Muscle of arm (tissue), 12 donors: ENCODE measurements around the gene INMT. TPM values are rescaled to one million over a fixed set of nuclear protein-coding genes. Genes with fewer than 3 reads are reported as not detected.

Source experiments
- DNase-seq: peaks from one replicate; pipeline ENCODE4 v3.0.0-alpha.2; 2013
- polyA plus RNA-seq, 12 donors: library from polyadenylated mRNA; unstranded; fragments of 120-200 nt; gene quantifications; one replicate each; pipeline ENCODE4 v1.2.1, GENCODE V29; 2013; ENCODE audit not compliant: insufficient read length in 12 of 12

The INMT gene
- polyA plus RNA-seq, 12 donors, result 2.8 to 11.9 (median 9.4) TPM; not detected in 1

GRCh38 chr7:30750010-30750409 lies 1.9 kb upstream of the INMT start:
- DNase-seq, result no peak

- DNase-seq, result peak; percentile 77
Measured at GRCh38 chr7:30750683-30751650, 968 bp upstream of the INMT start.

DNA sequence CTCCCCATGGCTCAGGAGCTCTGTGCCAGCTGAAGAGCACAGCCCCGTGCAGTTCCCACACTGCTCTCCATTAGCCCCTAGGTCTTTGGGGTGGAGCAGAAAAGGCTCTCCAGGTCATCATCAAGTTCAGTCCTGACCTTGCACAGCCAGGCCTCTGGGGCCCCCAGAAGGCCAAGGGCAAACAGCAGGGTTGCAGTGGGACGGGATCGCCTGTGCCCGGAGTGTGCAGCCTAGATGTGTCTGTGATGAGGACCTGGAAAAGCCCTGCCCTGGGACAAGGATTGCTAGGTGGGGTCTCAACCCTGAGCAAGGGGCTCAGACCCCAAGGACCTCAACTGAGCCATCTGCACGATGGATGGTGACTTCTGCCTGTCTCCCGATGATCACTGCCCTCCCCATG lies 549 bp downstream of the INMT start:
- DNase-seq, result no peak

DNA sequence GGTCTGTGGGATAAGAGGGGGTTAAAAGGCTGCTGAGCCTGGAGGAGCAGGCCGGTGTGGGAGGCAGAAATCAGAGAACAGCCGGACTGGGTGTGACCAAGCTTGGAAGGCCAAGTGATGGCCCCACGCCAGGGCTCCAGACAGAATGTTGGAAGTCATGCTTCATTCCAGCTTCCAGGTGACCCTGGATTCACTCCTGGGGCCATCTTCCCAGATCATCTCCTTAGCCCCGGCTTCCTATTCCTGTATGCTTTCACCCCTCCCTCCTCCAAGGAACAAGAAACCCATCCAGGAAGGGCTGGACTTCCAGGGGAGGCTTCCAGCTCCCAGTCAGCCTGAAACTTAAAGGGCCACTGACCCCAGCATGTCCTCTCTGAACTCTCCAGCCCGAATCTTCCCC lies 1.0 kb downstream of the INMT start:
- DNase-seq, result peak; percentile 97

DNA sequence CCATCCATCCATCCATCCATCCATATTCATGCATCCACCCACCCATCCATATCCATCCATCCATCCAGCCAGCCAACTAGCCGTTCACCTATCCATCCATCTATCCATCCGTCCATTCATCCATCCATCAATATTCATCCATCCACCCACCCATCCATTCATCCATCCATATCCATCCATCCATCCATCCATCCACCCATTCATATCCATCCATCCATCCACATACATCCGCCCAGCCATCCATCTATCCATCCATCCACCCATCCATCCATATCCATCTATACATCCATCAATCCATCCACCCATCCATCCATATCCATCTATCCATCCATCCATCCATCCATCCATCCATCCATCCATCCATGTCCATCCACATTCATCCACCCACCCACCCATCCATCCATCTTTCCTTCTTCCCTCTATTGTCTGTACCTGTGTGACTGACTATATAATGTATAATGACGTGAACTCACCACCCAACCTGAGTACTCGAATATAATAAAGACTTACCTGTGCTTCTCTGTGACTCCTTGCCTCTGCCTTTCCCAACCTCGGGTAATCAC lies 2.5 kb downstream of the INMT start:
- DNase-seq, result no peak

DNA sequence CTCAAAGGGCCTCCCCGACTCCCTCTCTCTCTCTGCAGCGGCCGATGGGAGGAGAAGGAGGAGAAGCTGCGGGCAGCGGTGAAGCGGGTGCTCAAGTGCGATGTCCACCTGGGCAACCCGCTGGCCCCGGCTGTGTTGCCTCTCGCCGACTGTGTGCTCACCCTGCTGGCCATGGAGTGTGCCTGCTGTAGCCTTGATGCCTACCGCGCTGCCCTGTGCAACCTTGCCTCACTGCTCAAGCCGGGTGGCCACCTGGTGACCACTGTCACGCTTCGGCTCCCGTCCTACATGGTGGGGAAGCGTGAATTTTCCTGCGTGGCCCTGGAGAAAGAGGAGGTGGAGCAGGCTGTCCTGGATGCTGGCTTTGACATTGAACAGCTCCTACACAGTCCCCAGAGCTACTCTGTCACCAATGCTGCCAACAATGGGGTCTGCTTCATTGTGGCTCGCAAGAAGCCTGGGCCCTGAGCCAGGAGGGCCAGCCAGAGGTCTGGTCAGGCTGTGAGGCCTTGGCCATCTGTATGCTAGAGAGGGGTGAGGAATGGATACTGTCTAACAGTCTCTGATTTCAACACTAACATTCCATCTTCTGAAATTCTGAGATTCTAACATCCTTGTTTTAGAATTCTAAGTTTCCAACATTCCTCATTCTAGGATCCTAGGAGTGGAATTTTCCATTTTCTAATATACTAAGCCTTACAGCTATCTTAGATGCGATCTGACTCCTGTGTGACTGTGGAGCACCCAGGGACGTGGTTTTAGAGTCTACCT lies 3.6 kb downstream of the INMT start:
- DNase-seq, result peak; percentile 67

DNA sequence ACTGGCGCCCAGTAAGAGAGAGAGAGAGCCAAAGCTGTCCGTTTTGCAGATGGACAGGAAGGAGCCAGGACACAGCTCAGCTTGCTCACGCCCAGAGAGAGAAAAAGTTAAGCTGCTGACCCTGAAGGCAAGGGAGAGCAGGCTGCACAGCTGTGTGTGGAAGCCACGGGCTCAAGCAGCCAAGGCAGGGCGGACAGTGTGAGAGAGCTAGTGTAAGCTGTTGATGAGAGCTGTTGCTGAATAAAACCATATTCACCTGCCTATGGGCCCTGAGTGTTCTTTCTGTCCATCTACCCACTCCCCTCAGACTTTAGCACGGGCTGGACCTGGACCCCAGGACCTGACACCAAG lies 5.4 kb downstream of the INMT start:
- DNase-seq, result peak; percentile 38

- no peak for DNase-seq
Measured at GRCh38 chr7:30760514-30761213, 8.7 kb downstream of the INMT start.

DNA sequence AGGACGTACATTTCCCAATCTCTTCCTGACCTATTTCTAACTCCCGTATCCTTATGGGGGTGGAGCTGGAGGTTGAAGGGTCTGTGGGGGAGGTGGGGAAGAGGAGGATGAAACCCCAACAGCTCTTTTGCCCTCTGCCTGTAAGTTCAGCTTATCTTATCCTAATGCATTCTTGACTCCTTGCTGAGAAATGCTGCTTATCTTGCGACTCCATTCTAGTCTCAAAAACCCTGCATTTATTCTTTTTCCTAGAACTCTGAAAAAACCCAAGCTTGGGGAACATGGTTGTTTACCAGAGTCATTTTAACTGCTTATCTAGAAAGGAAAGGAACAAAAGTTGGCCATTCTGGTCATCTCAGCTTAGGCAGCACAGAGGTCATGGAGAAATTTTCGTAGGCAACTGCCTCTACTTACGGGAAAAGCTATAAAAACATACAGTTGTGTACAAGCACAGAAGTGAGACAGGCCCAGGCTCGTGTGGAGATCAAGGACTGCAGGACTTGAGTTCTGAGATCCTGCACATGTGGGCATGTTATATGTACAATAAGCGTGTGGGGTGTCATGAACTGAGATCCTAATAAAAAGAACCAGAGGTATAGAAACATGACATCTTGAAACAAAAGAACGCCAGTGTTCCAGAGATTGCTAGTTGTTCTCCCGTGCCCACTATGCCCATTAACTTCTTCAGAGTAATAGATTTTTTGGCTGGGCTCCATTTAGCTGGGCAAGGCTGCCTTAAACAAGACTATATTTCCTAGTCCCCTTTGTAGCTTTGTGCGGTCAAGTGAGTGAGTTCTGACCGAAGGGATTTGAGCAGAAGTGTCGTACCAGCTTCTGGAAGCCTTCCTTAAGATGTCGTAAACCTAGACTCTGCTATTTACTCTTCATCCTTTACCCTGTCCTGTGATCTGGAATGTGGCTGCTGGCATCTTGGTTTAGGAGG lies 9.6 kb downstream of the INMT start:
- DNase-seq, result no peak

DNA sequence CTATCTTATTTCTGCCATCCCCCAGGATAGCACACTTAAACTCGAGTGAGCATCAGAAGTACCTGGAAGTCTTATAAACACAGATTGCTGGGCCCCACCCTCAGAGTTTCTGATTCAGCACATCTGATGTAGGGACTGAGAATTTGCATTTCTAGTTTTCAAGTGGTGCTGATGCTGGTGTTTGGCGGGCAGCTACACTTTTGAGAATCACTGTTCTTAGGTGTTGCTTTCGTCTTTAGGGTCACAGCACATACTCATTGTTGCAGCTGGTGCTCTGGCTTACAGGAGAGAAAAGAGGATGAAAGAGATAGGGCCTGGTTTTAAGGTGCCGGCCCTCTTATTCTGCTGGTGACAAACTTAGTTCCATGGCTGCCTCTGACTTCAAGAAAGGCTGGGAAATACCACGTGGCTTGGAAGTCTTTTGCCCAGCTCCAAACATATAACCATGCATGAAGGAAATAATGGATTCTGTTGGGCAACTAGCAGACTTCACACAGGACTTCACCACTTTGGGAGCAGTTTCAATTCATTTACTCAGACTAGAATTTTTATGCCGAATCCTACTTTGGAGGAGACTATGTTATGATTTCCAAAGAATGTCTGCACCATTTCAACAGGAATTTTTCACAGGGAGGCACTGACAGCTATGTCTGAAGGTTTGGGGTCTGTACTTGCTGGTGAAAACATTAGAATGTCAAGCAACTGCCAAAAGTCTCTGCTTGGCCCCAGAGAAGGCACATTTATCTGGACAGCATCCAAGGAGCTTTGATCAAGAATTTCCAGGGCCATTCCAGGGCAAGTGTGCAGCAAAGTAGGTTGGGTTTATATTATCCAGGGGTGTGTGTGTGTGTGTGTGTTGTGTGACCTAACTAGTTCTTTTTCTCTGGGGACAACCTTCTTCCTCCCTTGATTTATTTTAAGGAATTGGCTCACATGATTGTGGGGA lies 12.4 kb downstream of the INMT start:
- peak; percentile 60 for DNase-seq

- no peak for DNase-seq
Measured at GRCh38 chr7:30765408-30765807, 13.5 kb downstream of the INMT start.

GRCh38 chr7:30770845-30771173 lies 18.9 kb downstream of the INMT start:
- DNase-seq, result no peak

DNA sequence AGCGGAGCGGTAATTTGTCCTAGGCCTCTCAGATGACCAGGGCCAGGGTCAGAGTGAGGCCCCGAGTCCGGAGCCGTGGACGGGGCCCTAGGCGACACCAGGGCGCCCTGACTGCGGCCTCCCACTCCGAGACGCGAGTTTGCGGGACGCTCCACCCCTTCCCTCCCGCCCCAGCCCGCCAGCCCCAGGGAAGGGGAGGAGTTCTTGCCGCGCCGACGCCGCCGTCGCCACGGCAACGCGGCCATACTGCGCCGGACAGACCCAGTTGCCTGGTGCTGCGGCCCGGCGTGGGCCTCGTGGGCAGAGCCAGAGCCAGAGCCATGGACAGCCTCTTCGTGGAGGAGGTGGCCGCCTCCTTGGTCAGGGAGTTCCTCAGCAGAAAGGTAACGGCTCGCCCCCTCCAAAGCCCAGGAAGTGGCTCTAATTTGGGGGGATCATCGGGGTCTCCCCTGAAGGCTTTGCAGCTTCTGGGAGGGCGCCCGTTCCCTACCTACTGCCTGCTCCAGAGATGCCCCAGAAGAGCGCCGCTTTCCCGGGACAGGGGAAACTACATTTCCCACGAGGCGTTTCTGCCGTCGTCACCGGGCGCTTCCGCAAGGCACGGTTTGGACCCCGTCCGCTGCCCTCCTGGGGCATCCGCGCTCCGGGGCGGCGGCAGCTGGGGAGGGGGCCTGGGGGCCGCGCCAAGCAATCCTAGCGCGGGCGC lies 19.4 kb downstream of the INMT start, which contains the start of gene MINDY4:
Gene MINDY4 (plus strand): TSS at position 244 of the 706 bp plus-strand sequence. CDS start 77 bp downstream, at position 321.
- DNase-seq, result peak; percentile 84

GRCh38 chr7:30771880-30772425 lies 20.0 kb downstream of the INMT start:
- DNase-seq, result peak; percentile 25

- no peak for DNase-seq
Measured at GRCh38 chr7:30772984-30773383, 21.0 kb downstream of the INMT start.

DNA sequence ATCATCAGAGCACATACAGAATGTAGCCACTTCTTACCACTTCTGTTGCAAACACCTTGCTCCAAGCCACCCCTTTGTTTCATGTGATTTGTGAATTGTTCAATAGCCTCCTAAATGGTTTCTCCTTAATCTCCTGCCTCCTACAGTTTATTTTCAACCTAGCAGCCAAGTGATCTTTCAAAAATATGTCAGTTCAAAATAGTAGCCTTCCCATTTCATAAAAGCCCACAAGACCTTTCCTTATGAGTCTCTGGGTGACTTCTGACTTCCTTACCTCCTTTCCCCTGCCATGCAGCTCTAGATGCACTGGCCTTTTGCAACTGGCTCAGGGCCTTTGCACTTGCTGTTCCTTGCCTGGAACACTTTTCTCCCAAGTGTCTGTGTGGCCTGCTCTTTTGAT lies 24.1 kb downstream of the INMT start:
- no peak for DNase-seq

- no peak for DNase-seq
Measured at GRCh38 chr7:30776971-30777370, 25.0 kb downstream of the INMT start.

DNA sequence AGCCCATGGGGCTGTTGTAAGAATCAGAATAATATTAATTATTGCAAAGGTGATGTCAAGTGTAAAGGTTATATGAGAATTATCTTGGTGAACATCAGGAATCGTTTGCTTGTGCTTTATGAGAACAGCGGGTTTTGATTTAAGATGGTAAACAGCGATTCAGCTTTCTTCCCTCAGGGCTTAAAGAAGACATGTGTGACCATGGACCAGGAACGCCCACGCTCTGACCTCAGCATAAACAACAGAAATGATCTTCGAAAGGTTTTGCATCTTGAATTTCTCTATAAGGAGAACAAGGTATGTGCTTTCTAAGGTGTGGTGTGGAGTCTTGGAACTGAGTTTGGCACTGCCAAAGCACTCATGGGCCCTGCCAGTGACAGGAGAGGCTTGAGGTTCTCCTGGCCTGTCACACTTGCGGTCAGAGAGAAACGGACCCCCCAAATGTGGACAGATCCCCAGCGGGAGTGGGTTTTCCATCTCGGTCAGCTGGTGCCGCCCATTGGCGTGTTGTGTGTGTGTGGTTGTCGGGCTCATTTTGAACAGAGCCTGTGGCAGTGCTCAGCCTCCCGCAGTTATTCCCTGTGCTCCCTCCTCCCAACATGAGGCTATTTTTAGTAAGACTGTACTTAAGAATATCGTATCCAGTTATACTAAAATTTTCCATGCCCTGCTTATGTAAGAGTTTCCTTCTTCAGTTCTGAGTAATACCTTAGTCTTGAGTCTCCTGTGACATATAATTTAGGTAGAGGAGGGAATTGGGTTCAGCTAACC lies 26.5 kb downstream of the INMT start:
- no peak for DNase-seq
